GM18511 (cell line): Measurements from ENCODE around the gene GART.
"Not testable (repeated sequence)": the region's sequence is repeated elsewhere in the genome, so short reads cannot be mapped to it uniquely, and the experiment has no call there.

Experiments used
- ATAC-seq: cut with Tn5 transposase; IDR thresholded peaks from one replicate; pipeline ENCODE4 v1.9.1; 2021; ENCODE audit warnings: mild to moderate bottlenecking, moderate library complexity; ENCODE audit not compliant: unreplicated experiment

The GART gene

DNA sequence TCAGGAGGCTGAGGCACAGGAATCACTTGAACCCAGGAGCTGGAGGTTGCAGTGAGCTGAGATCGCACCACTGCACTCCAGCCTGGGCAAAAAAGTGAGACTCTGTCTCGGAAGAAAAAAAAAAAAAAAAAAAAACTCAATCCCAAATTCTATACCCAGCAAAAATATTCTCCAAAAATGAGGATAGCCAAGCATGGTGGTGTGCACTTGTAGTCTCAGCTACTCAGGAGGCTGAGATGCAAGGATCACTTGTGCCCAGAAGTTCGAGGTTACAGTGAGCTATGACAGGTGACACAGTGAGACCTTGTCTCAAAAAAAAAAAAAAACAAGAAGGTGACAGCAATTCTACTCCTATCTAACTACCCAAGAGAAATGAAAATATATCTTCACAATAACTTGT is 68.6 kb downstream of the GART start:
- ATAC-seq, result no peak

DNA sequence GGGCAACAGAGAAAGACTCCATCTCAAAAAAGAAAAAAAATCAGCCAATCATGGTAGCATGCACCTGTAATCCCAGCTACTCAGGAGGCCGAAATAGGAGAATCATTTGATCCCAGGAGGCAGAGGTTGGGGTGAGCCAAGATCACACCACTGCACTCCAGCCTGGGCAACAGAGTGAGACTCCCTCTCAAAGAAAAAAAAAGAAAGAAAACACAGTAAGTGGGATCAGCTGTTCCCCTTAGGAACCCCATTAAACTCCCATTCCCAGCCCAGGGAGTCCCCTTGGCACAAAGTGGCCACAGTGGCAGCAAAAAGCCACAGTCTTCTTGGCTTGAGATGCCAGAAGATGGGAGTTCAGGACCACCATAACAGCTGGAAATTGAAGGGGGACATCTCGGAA is 71.2 kb downstream of the GART start:
- ATAC-seq, result no peak

DNA sequence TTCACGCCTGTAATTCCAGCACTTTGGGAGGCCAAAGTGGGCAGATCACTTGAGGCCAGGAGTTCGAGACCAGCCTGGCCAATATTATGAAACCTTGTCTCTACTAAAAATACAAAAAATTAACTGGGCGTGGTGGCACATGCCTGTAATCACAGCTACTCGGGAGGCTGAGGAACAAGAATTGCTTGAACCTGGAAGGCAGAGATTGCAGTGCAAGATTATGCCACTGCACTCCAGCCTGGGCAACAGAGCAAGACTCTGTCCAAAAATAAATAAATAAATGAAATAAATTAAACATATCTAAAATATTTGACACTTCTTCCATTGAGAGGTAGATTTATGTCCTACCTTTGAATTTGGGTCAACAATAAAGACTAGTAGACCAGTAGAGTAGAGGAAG is 72.7 kb downstream of the GART start:
- ATAC-seq, result not testable (repeated sequence)

DNA sequence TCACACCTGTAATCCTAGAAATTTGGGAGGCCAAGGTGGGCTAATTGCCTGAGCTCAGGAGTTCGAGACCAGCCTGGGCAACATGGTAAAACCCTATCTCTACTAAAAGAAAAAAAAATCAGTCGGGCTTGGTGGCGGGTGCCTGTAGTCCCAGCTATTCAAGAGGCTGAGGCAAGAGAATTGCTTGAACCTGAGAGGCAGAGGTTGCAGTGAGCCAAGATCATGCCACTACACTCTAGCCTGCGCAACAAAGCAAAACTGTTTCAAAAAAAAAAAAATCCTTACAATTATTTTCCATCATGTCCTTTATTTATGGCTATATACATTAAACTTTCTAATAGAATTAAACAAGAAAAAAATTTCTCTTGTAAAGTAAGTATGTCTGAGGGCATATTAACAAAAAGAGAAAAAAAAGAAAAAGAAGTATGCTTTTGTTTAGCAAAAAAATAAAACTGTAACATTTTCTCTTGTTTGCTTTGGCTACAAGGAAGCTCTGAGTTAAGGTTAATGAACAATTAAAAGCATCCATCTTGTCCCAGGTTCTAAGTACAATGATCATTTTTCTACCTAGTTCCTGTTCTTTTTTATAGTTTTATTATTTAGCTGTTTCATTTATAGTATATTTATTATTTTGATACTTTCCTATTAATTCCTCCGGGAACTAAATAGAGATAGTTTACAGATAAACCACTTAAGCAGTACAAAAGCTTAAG is 80.2 kb downstream of the GART start:
- ATAC-seq, result no peak

DNA sequence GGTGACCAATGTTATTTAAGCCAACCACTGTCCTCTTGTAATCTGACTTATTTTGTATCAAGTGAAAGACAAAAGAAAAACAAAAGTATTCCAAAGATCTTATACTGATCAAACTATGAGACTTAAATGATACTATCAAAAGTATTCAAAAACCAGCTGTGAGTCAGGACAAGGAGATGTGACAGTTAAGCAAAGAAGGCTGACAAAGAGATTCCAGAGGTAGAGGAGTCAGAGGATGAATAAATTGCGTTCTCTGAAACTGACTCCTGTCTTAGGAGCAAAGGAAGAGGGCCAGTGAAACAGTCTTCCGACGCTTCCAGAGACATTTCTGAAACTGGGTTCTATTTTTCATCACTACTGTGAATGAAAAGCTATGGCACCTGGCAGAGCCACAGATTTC is 83.1 kb downstream of the GART start:
- no peak for ATAC-seq

DNA sequence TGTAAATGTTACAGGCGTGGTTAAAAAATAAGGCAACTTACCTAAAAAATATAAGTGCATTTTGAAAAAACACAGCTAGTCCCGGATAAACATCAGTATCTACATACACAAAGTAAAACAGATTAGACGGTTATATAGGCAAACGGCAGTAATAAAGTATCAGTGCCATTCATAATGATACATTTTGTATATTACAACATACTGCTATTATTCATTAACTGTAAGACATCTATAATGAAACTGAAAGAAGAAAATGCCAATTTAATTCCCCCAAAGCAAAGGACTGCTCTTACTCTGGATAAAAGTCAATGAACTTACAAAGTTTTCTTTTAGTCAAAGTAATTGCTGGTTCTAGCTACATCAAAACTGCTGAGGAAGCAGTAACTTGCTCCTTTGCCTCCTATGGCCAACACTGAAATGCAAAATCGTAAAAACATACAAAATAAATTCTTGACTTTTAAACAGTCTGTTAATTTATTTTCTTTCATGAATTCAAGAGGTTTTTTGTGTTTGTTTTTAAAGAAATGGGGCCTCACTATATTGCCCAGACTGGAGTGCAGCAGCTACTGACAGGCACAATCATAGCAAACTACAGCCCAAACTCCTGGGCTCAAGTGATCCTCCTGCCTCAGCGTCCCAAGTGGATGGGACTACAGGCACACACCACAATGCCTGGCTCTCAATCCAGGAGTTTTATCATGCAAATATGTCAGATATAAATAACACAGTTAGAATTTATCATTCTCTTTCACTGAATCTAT is 86.1 kb downstream of the GART start:
- no peak for ATAC-seq
